Fibroblast of villous mesenchyme (primary cell): ENCODE measurements around the gene RFT1. TPM values are rescaled to one million over a fixed set of nuclear protein-coding genes. Genes with fewer than 3 reads are reported as not detected.

Source experiments
- DNase-seq: peaks from one replicate; pipeline ENCODE4 v3.0.0-alpha.2; 2010; ENCODE audit warnings: low read depth
- H3K4me3 ChIP-seq: 2 replicates; pipeline ENCODE4 v1.5.1; 2011; ENCODE audit warnings: low read depth, mild to moderate bottlenecking, low read length
- CTCF ChIP-seq: IDR thresholded peaks from 2 replicates; pipeline ENCODE4 v1.5.1; 2012; ENCODE audit warnings: low read depth, mild to moderate bottlenecking, low read length; ENCODE audit not compliant: insufficient read depth
- total RNA-seq: library from RNA; depleted of rRNA; stranded (reverse); fragments of >200 nt; gene quantifications from 2 replicates; pipeline ENCODE4 v1.2.3, GENCODE V29; 2012

RFT1 gene
- total RNA-seq, 1 donor, result 13.4 TPM

GRCh38 chr3:53173107-53173506 lies 42.9 kb upstream of the RFT1 start:
- H3K4me3 ChIP-seq, result no peak overlapping the region
- no peak for DNase-seq
- no peak for TF ChIP-seq CTCF

GRCh38 chr3:53171827-53172505 lies 41.7 kb upstream of the RFT1 start:
- no peak for DNase-seq
- no peak for TF ChIP-seq CTCF
- no peak overlapping the region for H3K4me3 ChIP-seq

- H3K4me3 ChIP-seq, result no peak overlapping the region
- DNase-seq, result no peak
- no peak for TF ChIP-seq CTCF
Observed at GRCh38 chr3:53171064-53171418, 40.8 kb upstream of the RFT1 start.

GRCh38 chr3:53170325-53171063 lies 40.3 kb upstream of the RFT1 start:
- no peak for TF ChIP-seq CTCF
- DNase-seq, result no peak
- no peak overlapping the region for H3K4me3 ChIP-seq

GRCh38 chr3:53169832-53170324 lies 39.6 kb upstream of the RFT1 start:
- no peak for DNase-seq
- H3K4me3 ChIP-seq, result no peak overlapping the region
- TF ChIP-seq CTCF, result no peak

- DNase-seq, result peak; percentile 7
- H3K4me3 ChIP-seq, result no peak overlapping the region
- no peak for TF ChIP-seq CTCF
Observed at GRCh38 chr3:53169045-53169831, 39.0 kb upstream of the RFT1 start.
